IPS DF 4.7 (cell line): ENCODE measurements around the gene CAMTA1.

ENCODE experiments used
- DNase-seq: peaks from one replicate; pipeline ENCODE4 v3.0.0-alpha.2; 2013; ENCODE audit warnings: low spot score; ENCODE audit errors: extremely low read depth

CAMTA1 gene

GRCh38 chr1:7335224-7335879 is 550.1 kb downstream of the CAMTA1 start:
- DNase-seq, result no peak

GRCh38 chr1:7338439-7338838 is 553.2 kb downstream of the CAMTA1 start:
- DNase-seq, result no peak

- DNase-seq, result no peak
Observed at GRCh38 chr1:7339014-7339413, 553.8 kb downstream of the CAMTA1 start.

GRCh38 chr1:7339953-7340352 is 554.7 kb downstream of the CAMTA1 start:
- DNase-seq, result no peak

- DNase-seq, result no peak
Observed at GRCh38 chr1:7341145-7341905, 556.1 kb downstream of the CAMTA1 start.

- no peak for DNase-seq
Observed at GRCh38 chr1:7343882-7344281, 558.6 kb downstream of the CAMTA1 start.

- DNase-seq, result no peak
Observed at GRCh38 chr1:7344299-7344698, 559.0 kb downstream of the CAMTA1 start.

GRCh38 chr1:7345516-7345915 is 560.3 kb downstream of the CAMTA1 start:
- no peak for DNase-seq

- DNase-seq, result no peak
Observed at GRCh38 chr1:7346070-7346596, 560.9 kb downstream of the CAMTA1 start.

- DNase-seq, result no peak
Observed at GRCh38 chr1:7346600-7347570, 561.6 kb downstream of the CAMTA1 start.

GRCh38 chr1:7348073-7348472 is 562.8 kb downstream of the CAMTA1 start:
- no peak for DNase-seq

GRCh38 chr1:7348580-7348979 is 563.3 kb downstream of the CAMTA1 start:
- DNase-seq, result no peak

- DNase-seq, result no peak
Observed at GRCh38 chr1:7350804-7351203, 565.5 kb downstream of the CAMTA1 start.

- DNase-seq, result no peak
Observed at GRCh38 chr1:7351649-7352048, 566.4 kb downstream of the CAMTA1 start.

- DNase-seq, result no peak
Observed at GRCh38 chr1:7352364-7352763, 567.1 kb downstream of the CAMTA1 start.

GRCh38 chr1:7352974-7353373 is 567.7 kb downstream of the CAMTA1 start:
- DNase-seq, result no peak

- DNase-seq, result no peak
Observed at GRCh38 chr1:7355646-7356045, 570.4 kb downstream of the CAMTA1 start.

GRCh38 chr1:7356079-7356478 is 570.8 kb downstream of the CAMTA1 start:
- no peak for DNase-seq

- no peak for DNase-seq
Observed at GRCh38 chr1:7358425-7358824, 573.2 kb downstream of the CAMTA1 start.

GRCh38 chr1:7360526-7360925 is 575.3 kb downstream of the CAMTA1 start:
- no peak for DNase-seq

GRCh38 chr1:7362947-7363346 is 577.7 kb downstream of the CAMTA1 start:
- no peak for DNase-seq

GRCh38 chr1:7363450-7363849 is 578.2 kb downstream of the CAMTA1 start:
- DNase-seq, result no peak
